ENCODE data around the gene IGLON5.

Gene IGLON5

GRCh38 chr19:51324167-51324481 is 12.7 kb downstream of the IGLON5 start:
- Mint-ChIP-seq H3K9me3 (no peaks in the 10 kb centered on the region), H3K4me3 (no peak overlapping the region), H3K4me1 (ENCODE audit: low read depth) (peaks cover 8% of the 10 kb centered on the region), H3K36me3 (ENCODE audit: low read depth) (no peaks in the 10 kb centered on the region), H3K27ac (no peak overlapping the region), H3K27me3 (ENCODE audit: low read depth) (peaks cover 38% of the 10 kb centered on the region)
- DNase-seq (ENCODE audit: low spot score), result no peak

GRCh38 chr19:51325161-51325976 is 13.9 kb downstream of the IGLON5 start:
- DNase-seq (ENCODE audit: low spot score), result peak; percentile 37
- Mint-ChIP-seq H3K4me1 (ENCODE audit: low read depth) (peaks cover 8% of the 10 kb centered on the region), H3K9me3 (no peaks in the 10 kb centered on the region), H3K4me3 (no peak overlapping the region), H3K36me3 (ENCODE audit: low read depth) (peaks cover 2% of the 10 kb centered on the region), H3K27ac (no peak overlapping the region), H3K27me3 (ENCODE audit: low read depth) (peaks cover 38% of the 10 kb centered on the region)

- H3K9me3 Mint-ChIP-seq, result no peaks in the 10 kb centered on the region
- H3K27ac Mint-ChIP-seq, result no peak overlapping the region
- DNase-seq (ENCODE audit: low spot score), result no peak
- H3K4me1 Mint-ChIP-seq (ENCODE audit: low read depth), result peaks cover 8% of the 10 kb centered on the region
- H3K27me3 Mint-ChIP-seq (ENCODE audit: low read depth), result peaks cover 38% of the 10 kb centered on the region
- peaks cover 2% of the 10 kb centered on the region for H3K36me3 Mint-ChIP-seq (ENCODE audit: low read depth)
- peak overlapping the region; percentile 17 for H3K4me3 Mint-ChIP-seq
Observed at GRCh38 chr19:51326216-51327065, 15.0 kb downstream of the IGLON5 start.

- Mint-ChIP-seq H3K27me3 (ENCODE audit: low read depth) (peaks cover 38% of the 10 kb centered on the region), H3K27ac (no peak overlapping the region), H3K4me3 (peak overlapping the region; percentile 83), H3K4me1 (ENCODE audit: low read depth) (peaks cover 8% of the 10 kb centered on the region), H3K9me3 (no peaks in the 10 kb centered on the region), H3K36me3 (ENCODE audit: low read depth) (peaks cover 7% of the 10 kb centered on the region)
- peak; percentile 68 for DNase-seq (ENCODE audit: low spot score)
Observed at GRCh38 chr19:51327066-51328001, 15.9 kb downstream of the IGLON5 start.

GRCh38 chr19:51329411-51329810 is 18.0 kb downstream of the IGLON5 start:
- H3K27ac Mint-ChIP-seq, result peak overlapping the region; percentile 1
- no peak overlapping the region for H3K4me3 Mint-ChIP-seq
- DNase-seq (ENCODE audit: low spot score), result no peak
- H3K27me3 Mint-ChIP-seq (ENCODE audit: low read depth), result peaks cover 22% of the 10 kb centered on the region
- no peaks in the 10 kb centered on the region for H3K9me3 Mint-ChIP-seq
- H3K4me1 Mint-ChIP-seq (ENCODE audit: low read depth), result peaks cover 8% of the 10 kb centered on the region
- H3K36me3 Mint-ChIP-seq (ENCODE audit: low read depth), result peaks cover 7% of the 10 kb centered on the region

- H3K4me3 Mint-ChIP-seq, result no peak overlapping the region
- H3K27me3 Mint-ChIP-seq (ENCODE audit: low read depth), result peaks cover 20% of the 10 kb centered on the region
- H3K9me3 Mint-ChIP-seq, result no peaks in the 10 kb centered on the region
- DNase-seq (ENCODE audit: low spot score), result no peak
- H3K4me1 Mint-ChIP-seq (ENCODE audit: low read depth), result peaks cover 8% of the 10 kb centered on the region
- peaks cover 7% of the 10 kb centered on the region for H3K36me3 Mint-ChIP-seq (ENCODE audit: low read depth)
- H3K27ac Mint-ChIP-seq, result no peak overlapping the region
Observed at GRCh38 chr19:51330366-51330765, 18.9 kb downstream of the IGLON5 start.

- Mint-ChIP-seq H3K27me3 (ENCODE audit: low read depth) (peaks cover 12% of the 10 kb centered on the region), H3K4me3 (no peak overlapping the region), H3K4me1 (ENCODE audit: low read depth) (peaks cover 5% of the 10 kb centered on the region), H3K27ac (no peak overlapping the region), H3K9me3 (no peaks in the 10 kb centered on the region), H3K36me3 (ENCODE audit: low read depth) (peaks cover 7% of the 10 kb centered on the region)
- DNase-seq (ENCODE audit: low spot score), result no peak
Observed at GRCh38 chr19:51331193-51331592, 19.7 kb downstream of the IGLON5 start.

GRCh38 chr19:51331716-51332115 is 20.3 kb downstream of the IGLON5 start:
- H3K4me3 Mint-ChIP-seq, result no peak overlapping the region
- H3K4me1 Mint-ChIP-seq (ENCODE audit: low read depth), result peaks cover 5% of the 10 kb centered on the region
- no peaks in the 10 kb centered on the region for H3K9me3 Mint-ChIP-seq
- no peak for DNase-seq (ENCODE audit: low spot score)
- H3K27me3 Mint-ChIP-seq (ENCODE audit: low read depth), result peaks cover 7% of the 10 kb centered on the region
- H3K36me3 Mint-ChIP-seq (ENCODE audit: low read depth), result peaks cover 9% of the 10 kb centered on the region
- H3K27ac Mint-ChIP-seq, result no peak overlapping the region

- Mint-ChIP-seq H3K27ac (no peak overlapping the region), H3K27me3 (ENCODE audit: low read depth) (no peaks in the 10 kb centered on the region), H3K4me3 (no peak overlapping the region), H3K36me3 (ENCODE audit: low read depth) (peaks cover 9% of the 10 kb centered on the region), H3K9me3 (no peaks in the 10 kb centered on the region), H3K4me1 (ENCODE audit: low read depth) (peaks cover 4% of the 10 kb centered on the region)
- DNase-seq (ENCODE audit: low spot score), result no peak
Observed at GRCh38 chr19:51333836-51334460, 22.5 kb downstream of the IGLON5 start.

GRCh38 chr19:51337141-51337860 is 25.9 kb downstream of the IGLON5 start:
- Mint-ChIP-seq H3K27me3 (ENCODE audit: low read depth) (no peaks in the 10 kb centered on the region), H3K27ac (no peak overlapping the region), H3K4me3 (no peak overlapping the region), H3K4me1 (ENCODE audit: low read depth) (peaks cover 15% of the 10 kb centered on the region), H3K36me3 (ENCODE audit: low read depth) (peaks cover 2% of the 10 kb centered on the region), H3K9me3 (no peaks in the 10 kb centered on the region)
- DNase-seq (ENCODE audit: low spot score), result no peak

GRCh38 chr19:51337861-51338562 is 26.6 kb downstream of the IGLON5 start:
- Mint-ChIP-seq H3K27ac (no peak overlapping the region), H3K36me3 (ENCODE audit: low read depth) (peaks cover 2% of the 10 kb centered on the region), H3K27me3 (ENCODE audit: low read depth) (no peaks in the 10 kb centered on the region), H3K9me3 (no peaks in the 10 kb centered on the region), H3K4me1 (ENCODE audit: low read depth) (peaks cover 22% of the 10 kb centered on the region), H3K4me3 (peak overlapping the region; percentile 91)
- DNase-seq (ENCODE audit: low spot score), result no peak

- peak overlapping the region; percentile 89 for H3K27ac Mint-ChIP-seq
- H3K4me3 Mint-ChIP-seq, result peak overlapping the region; percentile 91
- no peaks in the 10 kb centered on the region for H3K27me3 Mint-ChIP-seq (ENCODE audit: low read depth)
- peak; percentile 84 for DNase-seq (ENCODE audit: low spot score)
- H3K4me1 Mint-ChIP-seq (ENCODE audit: low read depth), result peaks cover 22% of the 10 kb centered on the region
- H3K9me3 Mint-ChIP-seq, result no peaks in the 10 kb centered on the region
- peaks cover 2% of the 10 kb centered on the region for H3K36me3 Mint-ChIP-seq (ENCODE audit: low read depth)
Observed at GRCh38 chr19:51338563-51339312, 27.3 kb downstream of the IGLON5 start.
